RWPE1 (cell line): ENCODE data around the gene SNX14.

Experiments used
- CTCF ChIA-PET: fragments of 350-600 bp; sonication (Branson Sonifier 250); formaldehyde crosslinking; extraction: SDS; loops from one replicate; lab custom pipeline; 2021; lab: Yijun Ruan, JAX
- POLR2A ChIA-PET: fragments of 400-600 bp; formaldehyde crosslinking; extraction: SDS; loops from one replicate; lab custom pipeline; 2020; ENCODE audit warnings: antibody characterized with exemption; ENCODE audit not compliant: low non-redundant PET; lab: Yijun Ruan, JAX
- DNase-seq: peaks from one replicate; pipeline ENCODE4 v3.0.0; 2012; ENCODE audit warnings: low spot score
- H3K27ac ChIP-seq: fragments of 450-650 bp; 2 replicates; pipeline ENCODE4 v1.5.1; 2017
- TF ChIP-seq, protein P1 (sequence below): fragments of 450-650 bp; conservative IDR thresholded peaks from 2 replicates; pipeline ENCODE4 v1.5.1; 2017; ENCODE audit warnings: low read depth, mild to moderate bottlenecking

Gene SNX14, protein sequence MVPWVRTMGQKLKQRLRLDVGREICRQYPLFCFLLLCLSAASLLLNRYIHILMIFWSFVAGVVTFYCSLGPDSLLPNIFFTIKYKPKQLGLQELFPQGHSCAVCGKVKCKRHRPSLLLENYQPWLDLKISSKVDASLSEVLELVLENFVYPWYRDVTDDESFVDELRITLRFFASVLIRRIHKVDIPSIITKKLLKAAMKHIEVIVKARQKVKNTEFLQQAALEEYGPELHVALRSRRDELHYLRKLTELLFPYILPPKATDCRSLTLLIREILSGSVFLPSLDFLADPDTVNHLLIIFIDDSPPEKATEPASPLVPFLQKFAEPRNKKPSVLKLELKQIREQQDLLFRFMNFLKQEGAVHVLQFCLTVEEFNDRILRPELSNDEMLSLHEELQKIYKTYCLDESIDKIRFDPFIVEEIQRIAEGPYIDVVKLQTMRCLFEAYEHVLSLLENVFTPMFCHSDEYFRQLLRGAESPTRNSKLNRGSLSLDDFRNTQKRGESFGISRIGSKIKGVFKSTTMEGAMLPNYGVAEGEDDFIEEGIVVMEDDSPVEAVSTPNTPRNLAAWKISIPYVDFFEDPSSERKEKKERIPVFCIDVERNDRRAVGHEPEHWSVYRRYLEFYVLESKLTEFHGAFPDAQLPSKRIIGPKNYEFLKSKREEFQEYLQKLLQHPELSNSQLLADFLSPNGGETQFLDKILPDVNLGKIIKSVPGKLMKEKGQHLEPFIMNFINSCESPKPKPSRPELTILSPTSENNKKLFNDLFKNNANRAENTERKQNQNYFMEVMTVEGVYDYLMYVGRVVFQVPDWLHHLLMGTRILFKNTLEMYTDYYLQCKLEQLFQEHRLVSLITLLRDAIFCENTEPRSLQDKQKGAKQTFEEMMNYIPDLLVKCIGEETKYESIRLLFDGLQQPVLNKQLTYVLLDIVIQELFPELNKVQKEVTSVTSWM

GRCh38 chr6:85593438-85594196, at the start of gene SNX14:
Gene SNX14, minus strand, starts transcription at chr6:85593858. Its CDS starts 140 bp downstream, at chr6:85593718.
- TF ChIP-seq, protein P1, sequence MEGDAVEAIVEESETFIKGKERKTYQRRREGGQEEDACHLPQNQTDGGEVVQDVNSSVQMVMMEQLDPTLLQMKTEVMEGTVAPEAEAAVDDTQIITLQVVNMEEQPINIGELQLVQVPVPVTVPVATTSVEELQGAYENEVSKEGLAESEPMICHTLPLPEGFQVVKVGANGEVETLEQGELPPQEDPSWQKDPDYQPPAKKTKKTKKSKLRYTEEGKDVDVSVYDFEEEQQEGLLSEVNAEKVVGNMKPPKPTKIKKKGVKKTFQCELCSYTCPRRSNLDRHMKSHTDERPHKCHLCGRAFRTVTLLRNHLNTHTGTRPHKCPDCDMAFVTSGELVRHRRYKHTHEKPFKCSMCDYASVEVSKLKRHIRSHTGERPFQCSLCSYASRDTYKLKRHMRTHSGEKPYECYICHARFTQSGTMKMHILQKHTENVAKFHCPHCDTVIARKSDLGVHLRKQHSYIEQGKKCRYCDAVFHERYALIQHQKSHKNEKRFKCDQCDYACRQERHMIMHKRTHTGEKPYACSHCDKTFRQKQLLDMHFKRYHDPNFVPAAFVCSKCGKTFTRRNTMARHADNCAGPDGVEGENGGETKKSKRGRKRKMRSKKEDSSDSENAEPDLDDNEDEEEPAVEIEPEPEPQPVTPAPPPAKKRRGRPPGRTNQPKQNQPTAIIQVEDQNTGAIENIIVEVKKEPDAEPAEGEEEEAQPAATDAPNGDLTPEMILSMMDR: no peak
- DNase-seq: peak; percentile 80
- H3K27ac ChIP-seq: peak within 1 kb of the TSS; percentile 98
- CTCF ChIA-PET: interaction anchor here (0.8 kb wide), 1 partner anchor 57 kb away, joined by 3 read pairs; no protein-coding TSS in a partner anchor
- POLR2A ChIA-PET: no interaction called here

- POLR2A ChIA-PET: interaction anchor here (0.5 to 2.9 kb wide), 8 partner anchors 9 to 193 kb away, joined by 3 to 37 read pairs (median 4); partner anchors contain the start of gene NT5E
- H3K27ac ChIP-seq: peak within 1 kb of the TSS; percentile 100
- TF ChIP-seq, protein P1: no peak
- peak; percentile 95 for DNase-seq
- CTCF ChIA-PET: no interaction called here
These were observed 49.3 kb upstream of the SNX14 start, which contains the start of gene SYNCRIP for GRCh38 chr6:85642774-85643536. Gene SYNCRIP, minus strand, starts transcription at chr6:85642886. Its CDS starts 1,447 bp downstream, at chr6:85641439.

GRCh38 chr6:85641897-85642773, 48.5 kb upstream of the SNX14 start:
- ChIA-PET CTCF (no interaction called here), POLR2A (interaction anchor here (0.5 to 2.9 kb wide), 6 partner anchors 10 to 40 kb away, joined by 3 to 37 read pairs (median 5); no protein-coding TSS in a partner anchor)
- DNase-seq: peak; percentile 18
- peak overlapping the region; percentile 100 for H3K27ac ChIP-seq
- TF ChIP-seq, protein P1: no peak

DNA sequence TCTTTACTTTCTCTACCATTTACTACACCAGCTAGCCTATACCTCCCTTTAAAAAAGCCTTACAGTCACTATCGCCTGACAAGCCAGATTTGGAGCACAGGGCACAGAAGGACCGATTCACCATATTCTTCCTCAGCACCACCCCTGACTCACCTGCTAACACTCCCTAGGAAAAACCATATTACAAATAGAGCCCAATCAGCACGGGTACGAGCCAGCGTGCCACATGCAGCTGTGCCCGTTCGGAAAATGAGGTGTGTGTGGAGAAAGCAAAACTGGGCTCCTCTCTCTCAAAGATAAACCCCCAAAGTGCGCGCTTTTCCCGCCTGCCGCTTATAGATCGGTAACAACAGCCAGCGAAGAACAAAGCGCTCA, 47.9 kb upstream of the SNX14 start:
- TF ChIP-seq, protein P1: no peak
- CTCF ChIA-PET: no interaction called here
- POLR2A ChIA-PET: no interaction called here
- no peak for DNase-seq
- H3K27ac ChIP-seq: peak overlapping the region; percentile 100

- TF ChIP-seq, protein P1: no peak
- no peak for DNase-seq
- CTCF ChIA-PET: interaction anchor here (0.6 kb wide), 1 partner anchor 22 kb away, joined by 5 read pairs; no protein-coding TSS in a partner anchor
- H3K27ac ChIP-seq: no peak overlapping the region
- POLR2A ChIA-PET: no interaction called here
These were observed 47.2 kb upstream of the SNX14 start for GRCh38 chr6:85640821-85641220.
